ENCODE measurements around the gene AOC3.
A peak's percentile ranks its signal among the peaks of the same experiment; 100 is the strongest.
"Not testable (repeated sequence)": the region's sequence is repeated elsewhere in the genome, so short reads cannot be mapped to it uniquely, and the experiment has no call there.

AOC3 gene

DNA sequence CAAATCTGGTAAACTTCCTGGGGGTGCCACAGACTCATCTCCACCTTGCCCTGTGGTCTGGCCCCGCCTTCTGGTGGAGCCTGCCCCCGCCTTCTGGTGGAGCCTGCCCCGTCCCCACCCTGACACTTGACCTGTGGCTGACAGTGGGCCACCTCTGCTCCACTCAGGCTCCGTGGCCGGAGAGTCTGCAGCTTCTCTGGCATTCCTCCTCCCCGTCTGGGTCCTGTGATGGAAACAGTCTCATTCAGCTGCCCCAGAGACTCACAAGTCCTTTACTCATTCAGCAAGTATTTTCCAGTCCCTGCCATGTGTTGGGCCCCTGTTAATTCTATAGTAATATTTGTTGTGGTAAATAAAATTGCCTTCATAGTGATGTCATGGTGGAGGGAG, 28.6 kb downstream of the AOC3 start:
- peak; percentile 36 for DNase-seq (ENCODE audit: low read depth)
- TF ChIP-seq, protein P1, sequence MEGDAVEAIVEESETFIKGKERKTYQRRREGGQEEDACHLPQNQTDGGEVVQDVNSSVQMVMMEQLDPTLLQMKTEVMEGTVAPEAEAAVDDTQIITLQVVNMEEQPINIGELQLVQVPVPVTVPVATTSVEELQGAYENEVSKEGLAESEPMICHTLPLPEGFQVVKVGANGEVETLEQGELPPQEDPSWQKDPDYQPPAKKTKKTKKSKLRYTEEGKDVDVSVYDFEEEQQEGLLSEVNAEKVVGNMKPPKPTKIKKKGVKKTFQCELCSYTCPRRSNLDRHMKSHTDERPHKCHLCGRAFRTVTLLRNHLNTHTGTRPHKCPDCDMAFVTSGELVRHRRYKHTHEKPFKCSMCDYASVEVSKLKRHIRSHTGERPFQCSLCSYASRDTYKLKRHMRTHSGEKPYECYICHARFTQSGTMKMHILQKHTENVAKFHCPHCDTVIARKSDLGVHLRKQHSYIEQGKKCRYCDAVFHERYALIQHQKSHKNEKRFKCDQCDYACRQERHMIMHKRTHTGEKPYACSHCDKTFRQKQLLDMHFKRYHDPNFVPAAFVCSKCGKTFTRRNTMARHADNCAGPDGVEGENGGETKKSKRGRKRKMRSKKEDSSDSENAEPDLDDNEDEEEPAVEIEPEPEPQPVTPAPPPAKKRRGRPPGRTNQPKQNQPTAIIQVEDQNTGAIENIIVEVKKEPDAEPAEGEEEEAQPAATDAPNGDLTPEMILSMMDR (conservative IDR thresholded peaks at IDR 0.05; ENCODE audit: low read depth, low read length): no peak
- H3K4me3 ChIP-seq (ENCODE audit: low read depth, low read length): no peak overlapping the region

DNA sequence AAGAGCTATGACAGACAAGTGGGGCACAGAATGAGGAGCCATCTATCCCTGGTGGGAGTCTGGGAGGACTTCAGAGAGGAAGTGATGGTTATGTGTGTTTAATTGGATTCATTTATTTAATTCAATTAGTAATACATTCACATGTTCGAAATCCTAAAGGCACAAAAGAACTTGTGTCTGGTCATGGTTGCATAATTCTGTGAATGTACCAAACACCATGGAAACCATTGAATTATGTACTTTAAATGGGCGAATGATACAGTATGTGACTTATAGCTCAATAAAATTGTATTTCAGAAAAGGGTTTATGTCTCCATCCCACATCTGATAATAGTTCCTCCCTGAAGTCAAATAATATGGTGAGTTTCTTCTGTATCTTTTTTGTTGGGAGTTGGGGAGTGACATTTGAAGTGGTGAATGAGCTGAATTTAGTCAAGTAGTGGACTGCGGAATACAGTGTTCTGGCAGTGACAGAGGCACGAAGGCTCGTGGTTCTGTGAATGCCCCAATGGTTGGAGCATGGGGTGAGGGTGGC, 29.8 kb downstream of the AOC3 start:
- TF ChIP-seq, protein P1 (conservative IDR thresholded peaks at IDR 0.05; ENCODE audit: low read depth, low read length): no peak
- H3K4me3 ChIP-seq (ENCODE audit: low read depth, low read length): no peak overlapping the region
- DNase-seq (ENCODE audit: low read depth): no peak

DNA sequence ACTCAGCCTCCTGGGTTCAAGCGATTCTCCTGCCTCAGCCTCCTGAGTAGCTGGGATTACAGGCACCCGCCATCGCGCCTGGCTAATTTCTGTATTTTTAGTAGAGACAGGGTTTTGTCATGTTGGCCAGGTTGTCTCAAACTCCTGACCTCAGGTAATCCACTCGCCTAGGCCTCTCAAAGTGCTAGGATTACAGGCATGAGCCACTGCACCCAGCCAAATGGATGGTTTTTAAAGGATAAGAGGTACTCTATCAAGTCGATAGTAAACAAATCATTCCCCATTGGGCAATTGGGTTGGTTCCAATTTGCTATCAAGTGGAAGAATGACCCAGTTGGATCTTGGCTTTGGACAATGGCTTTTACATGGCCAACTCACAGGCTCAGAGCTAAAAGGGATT, 30.7 kb downstream of the AOC3 start:
- H3K4me3 ChIP-seq (ENCODE audit: low read depth, low read length); DNase-seq (ENCODE audit: low read depth): not testable (repeated sequence)

DNA sequence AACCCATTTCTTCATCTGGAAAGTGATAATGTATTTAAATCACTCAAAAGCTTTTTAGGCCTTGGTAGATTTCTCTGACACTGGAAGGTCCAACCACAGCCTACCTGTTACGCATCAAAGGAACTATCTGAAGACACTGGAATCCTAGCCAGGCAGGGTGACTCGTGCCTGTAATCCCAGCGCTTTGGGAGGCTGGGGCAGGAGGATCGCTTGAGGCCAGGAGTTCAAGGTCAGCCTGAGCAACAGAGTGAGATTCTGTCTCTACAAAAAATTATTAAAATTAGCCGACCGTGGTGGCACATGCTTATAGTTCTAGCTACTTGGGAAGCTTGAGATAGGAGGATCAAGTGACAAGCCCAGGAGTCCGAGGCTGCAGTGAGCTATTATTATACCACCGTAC, 31.2 kb downstream of the AOC3 start:
- TF ChIP-seq, protein P1 (conservative IDR thresholded peaks at IDR 0.05; ENCODE audit: low read depth, low read length): no peak
- no peak for DNase-seq (ENCODE audit: low read depth)
- no peak overlapping the region for H3K4me3 ChIP-seq (ENCODE audit: low read depth, low read length)

DNA sequence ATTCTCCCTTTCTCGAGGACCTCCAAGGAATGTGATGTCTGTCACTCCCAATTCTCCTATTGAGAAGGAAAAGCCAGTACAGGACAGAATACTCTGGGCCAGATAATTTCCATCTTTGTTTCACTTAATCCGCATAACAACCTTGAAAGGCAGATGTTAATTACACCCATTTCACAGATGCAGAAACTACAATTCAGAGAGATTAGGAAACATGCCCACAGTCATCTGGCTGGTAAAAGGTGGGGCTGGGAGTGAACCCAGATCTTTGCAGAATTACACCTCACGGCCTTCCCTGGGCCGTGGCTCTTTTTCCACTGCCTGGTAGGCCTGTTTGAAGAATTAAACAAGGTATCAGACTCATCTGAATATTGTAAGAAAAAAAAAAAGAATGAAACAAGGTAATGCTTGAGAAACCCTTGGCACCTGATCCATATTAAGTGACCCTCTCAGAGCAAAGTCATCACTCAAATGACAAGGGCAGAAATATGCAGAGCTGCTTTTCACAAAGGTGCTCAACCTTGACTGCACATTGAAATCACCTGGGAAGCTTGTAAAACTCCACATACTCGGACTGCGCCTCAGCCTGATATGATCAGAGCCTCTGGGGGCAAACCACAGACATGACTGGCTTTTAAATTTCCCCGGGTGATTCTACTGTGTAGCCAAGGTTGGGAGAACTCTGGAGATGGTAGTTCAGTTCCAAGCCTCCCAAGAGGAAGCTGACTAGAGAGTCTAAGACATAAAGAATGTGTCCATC, 33.0 kb downstream of the AOC3 start:
- H3K4me3 ChIP-seq (ENCODE audit: low read depth, low read length): no peak overlapping the region
- DNase-seq (ENCODE audit: low read depth): no peak
- TF ChIP-seq, protein P1 (conservative IDR thresholded peaks at IDR 0.05; ENCODE audit: low read depth, low read length): no peak

DNA sequence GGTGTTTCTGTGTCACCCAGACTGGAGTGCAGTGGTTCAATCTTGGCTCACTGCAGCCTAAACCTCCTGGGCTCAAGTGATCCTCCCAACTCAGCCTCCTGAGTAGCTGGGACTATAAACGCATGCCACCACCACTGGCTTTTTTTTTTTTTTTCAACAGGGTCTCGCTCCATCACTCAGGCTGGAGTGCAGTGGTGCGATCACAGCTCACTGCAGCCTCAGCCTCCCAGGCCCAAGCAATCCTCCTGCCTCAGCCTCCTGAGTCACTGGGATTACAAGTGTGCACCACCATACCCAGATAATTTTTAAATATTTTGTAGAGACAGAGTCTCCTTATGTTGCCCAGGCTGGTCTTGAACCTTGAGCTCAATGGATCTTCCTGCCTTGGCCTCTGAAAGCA, 34.8 kb downstream of the AOC3 start:
- not testable (repeated sequence) for DNase-seq (ENCODE audit: low read depth); H3K4me3 ChIP-seq (ENCODE audit: low read depth, low read length)

DNA sequence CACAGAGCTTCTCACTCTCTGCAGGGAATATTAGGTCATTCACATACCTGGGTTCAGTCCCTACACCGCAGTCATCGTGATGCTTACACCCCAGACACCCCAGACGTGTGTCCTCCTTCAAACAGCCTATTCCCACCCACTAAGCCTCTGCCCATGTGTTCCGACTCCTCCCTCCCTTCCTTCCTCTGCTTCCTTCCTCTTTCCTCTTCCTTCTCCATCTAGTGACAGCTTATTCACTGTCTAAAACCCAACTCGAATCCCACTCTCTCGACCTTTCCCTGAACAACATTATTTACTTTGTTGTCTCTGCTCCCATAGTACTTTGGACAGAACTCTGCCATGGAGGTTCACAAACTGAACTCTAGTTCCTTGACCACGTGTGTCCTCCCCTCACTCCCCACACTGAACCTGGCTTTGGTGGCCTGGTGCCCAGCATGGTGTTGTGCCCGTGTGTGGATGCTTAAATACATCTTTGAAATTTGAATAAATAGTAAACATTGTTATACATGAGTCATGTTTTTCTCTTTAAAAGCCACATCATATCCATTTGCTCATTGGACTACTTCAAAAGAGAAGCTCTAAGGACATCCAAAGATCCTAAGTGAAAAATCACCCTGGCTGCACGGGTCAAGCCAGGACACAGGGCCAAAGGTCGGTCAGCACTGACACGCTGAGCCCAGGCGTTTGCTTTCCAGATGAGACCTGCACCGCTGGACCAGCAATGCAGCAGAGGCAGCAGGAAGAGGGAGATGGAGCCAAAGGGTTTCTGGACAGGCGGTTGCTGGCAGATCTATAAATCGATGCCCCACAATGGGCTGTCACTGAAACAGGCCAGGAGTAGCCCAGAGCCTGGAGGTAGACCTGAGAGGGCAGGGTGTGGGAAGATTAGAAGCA, 35.5 kb downstream of the AOC3 start:
- TF ChIP-seq, protein P1 (conservative IDR thresholded peaks at IDR 0.05; ENCODE audit: low read depth, low read length): no peak

More for the DNA sequence above, 35.5 kb downstream of the AOC3 start:
- H3K4me3 ChIP-seq (ENCODE audit: low read depth, low read length): no peak overlapping the region
- no peak for DNase-seq (ENCODE audit: low read depth)

Measured in choroid plexus epithelial cell (primary cell).